GM21367 (cell line): Measurements from ENCODE around the gene KMT2B.
A peak's percentile ranks its signal among the peaks of the same experiment; 100 is the strongest.
"Not testable (repeated sequence)": the region's sequence is repeated elsewhere in the genome, so short reads cannot be mapped to it uniquely, and the experiment has no call there.

Experiments used
- ATAC-seq: cut with Tn5 transposase; IDR thresholded peaks from one replicate; pipeline ENCODE4 v1.9.1; 2021; ENCODE audit not compliant: unreplicated experiment

KMT2B gene

GRCh38 chr19:35717665-35718344 is at the start of gene KMT2B:
TSS of gene KMT2B (plus strand) at chr19:35718003. CDS start at chr19:35718019, 16 bp downstream.
- ATAC-seq, result peak; percentile 29

- ATAC-seq, result no peak
These were observed 48.2 kb upstream of the KMT2B start for GRCh38 chr19:35669566-35669965.

GRCh38 chr19:35669974-35670373 is 47.8 kb upstream of the KMT2B start:
- ATAC-seq, result no peak

GRCh38 chr19:35670686-35671085 is 47.1 kb upstream of the KMT2B start:
- ATAC-seq, result no peak

- no peak for ATAC-seq
These were observed 46.0 kb upstream of the KMT2B start for GRCh38 chr19:35671818-35672217.

- ATAC-seq, result no peak
These were observed 44.5 kb upstream of the KMT2B start for GRCh38 chr19:35673121-35673804.

- no peak for ATAC-seq
These were observed 42.1 kb upstream of the KMT2B start for GRCh38 chr19:35675589-35676140.

- ATAC-seq, result no peak
These were observed 28.0 kb upstream of the KMT2B start for GRCh38 chr19:35689836-35690235.

- not testable (repeated sequence) for ATAC-seq
These were observed 26.7 kb upstream of the KMT2B start for GRCh38 chr19:35691106-35691505.

GRCh38 chr19:35692010-35692409 is 25.8 kb upstream of the KMT2B start:
- ATAC-seq, result no peak

- no peak for ATAC-seq
These were observed 24.4 kb upstream of the KMT2B start for GRCh38 chr19:35693422-35693821.

- ATAC-seq, result peak; percentile 63
These were observed 23.8 kb upstream of the KMT2B start for GRCh38 chr19:35693835-35694599.

- no peak for ATAC-seq
These were observed 21.8 kb upstream of the KMT2B start for GRCh38 chr19:35695895-35696422.

- no peak for ATAC-seq
These were observed 21.0 kb upstream of the KMT2B start for GRCh38 chr19:35696835-35697234.

- ATAC-seq, result peak; percentile 85
These were observed 15.4 kb upstream of the KMT2B start for GRCh38 chr19:35702223-35703012.

GRCh38 chr19:35703343-35703742 is 14.5 kb upstream of the KMT2B start:
- no peak for ATAC-seq

GRCh38 chr19:35704218-35704617 is 13.6 kb upstream of the KMT2B start, which contains the start of gene ZBTB32:
TSS of gene ZBTB32 (plus strand) at chr19:35704558. CDS start at chr19:35714627, 10,069 bp downstream.
- ATAC-seq, result no peak

- no peak for ATAC-seq
These were observed 9.4 kb upstream of the KMT2B start for GRCh38 chr19:35708391-35708790.

- ATAC-seq, result no peak
These were observed 6.7 kb upstream of the KMT2B start for GRCh38 chr19:35710784-35711723.
